Measurements from ENCODE around the gene CLTCL1. TPM values are rescaled to one million over a fixed set of nuclear protein-coding genes. Genes with fewer than 3 reads are reported as not detected.

CLTCL1 gene
- total RNA-seq, 1 experiment from 2014 or later, result 7.1 TPM

- H3K4me1 ChIP-seq (ENCODE audit: control insufficient read depth in 1 of 2, insufficient read depth in 2 of 2, low read length in 2 of 2), result no peaks in the 10 kb centered on the region
- POLR2A ChIA-PET, result no interaction called here
- DNase-seq (ENCODE audit: low read depth, low spot score) (no peak), ATAC-seq (no peak)
- no peaks in the 10 kb centered on the region for H3K79me2 ChIP-seq (ENCODE audit: insufficient read depth, low read length)
- H3K27me3 ChIP-seq (ENCODE audit: insufficient read depth, low read length), result no peaks in the 10 kb centered on the region
- TF ChIP-seq EGR1 (IDR thresholded peaks at IDR 0.05; ENCODE audit: low read depth) (no peak), MAX (IDR thresholded peaks at IDR 0.05) (no peak), RAD21 (IDR thresholded peaks at IDR 0.05; ENCODE audit: low read depth) (no peak), POLR2A (IDR thresholded peaks at IDR 0.05; ENCODE audit: borderline replicate concordance, extremely low read depth, insufficient read depth, insufficient read length) (no peak), FOSL1 (IDR thresholded peaks at IDR 0.05; ENCODE audit: low read depth) (no peak), ZFX (IDR thresholded peaks at IDR 0.05) (no peak), ZBTB33 (IDR thresholded peaks at IDR 0.05; ENCODE audit: extremely low read depth, insufficient replicate concordance, low read length) (no peak), CTCF (IDR thresholded peaks at IDR 0.05 in 2 of 3, conservative IDR thresholded peaks at IDR 0.05 in 1 of 3; ENCODE audit: borderline replicate concordance in 1 of 3, insufficient read depth in 1 of 3, low read depth in 2 of 3, low read length in 2 of 3) (no peak), JUND (IDR thresholded peaks at IDR 0.05) (no peak), POLR2AphosphoS5 (IDR thresholded peaks at IDR 0.05; ENCODE audit: low read depth, low read length) (no peak)
- no peak overlapping the region for H3K27ac ChIP-seq (ENCODE audit: low read depth, low read length)
- no peak overlapping the region for H3K4me3 ChIP-seq (replicated peaks in 1 of 2; ENCODE audit: low read depth in 1 of 2, low read length in 2 of 2)
- no peaks in the 10 kb centered on the region for H3K9me3 ChIP-seq (ENCODE audit: control insufficient read depth in 1 of 2, insufficient read depth in 1 of 2, low read depth in 1 of 2, low read length in 2 of 2)
- RAD21 ChIA-PET (ENCODE audit: low non-redundant PET in 1 of 2, low total read pairs in 2 of 2, uncharacterized antibody in 2 of 2, unreplicated experiment in 2 of 2), result no interaction called here
- no peak overlapping the region for H2AFZ ChIP-seq (ENCODE audit: low read depth, low read length, poor library complexity, severe bottlenecking)
- no peaks in the 10 kb centered on the region for H4K20me1 ChIP-seq (ENCODE audit: insufficient read depth)
- no peak overlapping the region for H3K4me2 ChIP-seq (ENCODE audit: low read length)
- H3K9me2 ChIP-seq (ENCODE audit: insufficient read depth), result no peaks in the 10 kb centered on the region
- no peak overlapping the region for H3K9ac ChIP-seq (ENCODE audit: low read length)
- CTCF ChIA-PET, result no interaction called here
- BruUV-seq (replicated peaks), result no TSS peak
- peaks cover 11 to 28% of the 10 kb centered on the region in 2 experiments; a peak in 3 of 4 replicates for H3K36me3 ChIP-seq (ENCODE audit: control insufficient read depth in 1 of 2, insufficient read depth in 2 of 2, low read length in 2 of 2)
- intact Hi-C loops (cut with micrococcal nuclease), result no loop called here
Observed at GRCh38 chr22:19134874-19135273, 156.6 kb downstream of the CLTCL1 start.
